ENCODE results near the gene SCAPER. TPM values are rescaled to one million over a fixed set of nuclear protein-coding genes. Genes with fewer than 3 reads are reported as not detected.
A peak's percentile ranks its signal among the peaks of the same experiment; 100 is the strongest.

The SCAPER gene
- total RNA-seq, 1 experiment from 2014 or later: 21.5 TPM

GRCh38 chr15:76844096-76844495 lies 61.0 kb downstream of the SCAPER start:
- H3K4me3 ChIP-seq (ENCODE audit: low read depth, low read length, poor library complexity, severe bottlenecking): no peak overlapping the region
- no peaks in the 10 kb centered on the region for H3K9me3 ChIP-seq (ENCODE audit: low read depth, low read length, poor library complexity, severe bottlenecking)
- BruUV-seq (replicated peaks): no TSS peak
- intact Hi-C loops (cut with micrococcal nuclease; ENCODE audit: unreplicated experiment): loop anchor here (10.0 kb wide), 1 partner anchor 509 kb away; the partner anchor contains the start of gene ISL2
- POLR2A ChIA-PET (ENCODE audit: low non-redundant PET): no interaction called here
- H3K36me3 ChIP-seq (ENCODE audit: insufficient read depth, low read length, poor library complexity, severe bottlenecking): no peaks in the 10 kb centered on the region
- CTCF ChIA-PET: no interaction called here
- H3K27me3 ChIP-seq (replicated peaks; ENCODE audit: insufficient read depth, low read depth, low read length, poor library complexity): no peaks in the 10 kb centered on the region
- no peak overlapping the region for H3K27ac ChIP-seq (ENCODE audit: low read depth, low read length, poor library complexity, severe bottlenecking)
- TF ChIP-seq CTCF (conservative IDR thresholded peaks at IDR 0.05; ENCODE audit: low read depth, low read length) (no peak), EZH2 (IDR thresholded peaks at IDR 0.05; ENCODE audit: borderline replicate concordance, low read depth, low read length, poor library complexity, severe bottlenecking) (no peak)
- peak; percentile 49 for DNase-seq (ENCODE audit: low spot score)
- peaks cover 10% of the 10 kb centered on the region for H3K4me1 ChIP-seq (ENCODE audit: insufficient read depth, low read length, poor library complexity, severe bottlenecking)

GRCh38 chr15:76843269-76843668 lies 61.9 kb downstream of the SCAPER start:
- BruUV-seq (replicated peaks): no TSS peak
- Histone ChIP-seq H3K9me3 (ENCODE audit: low read depth, low read length, poor library complexity, severe bottlenecking) (no peaks in the 10 kb centered on the region), H3K36me3 (ENCODE audit: insufficient read depth, low read length, poor library complexity, severe bottlenecking) (no peaks in the 10 kb centered on the region), H3K4me3 (ENCODE audit: low read depth, low read length, poor library complexity, severe bottlenecking) (no peak overlapping the region), H3K27ac (ENCODE audit: low read depth, low read length, poor library complexity, severe bottlenecking) (no peak overlapping the region), H3K27me3 (replicated peaks; ENCODE audit: insufficient read depth, low read depth, low read length, poor library complexity) (no peaks in the 10 kb centered on the region), H3K4me1 (ENCODE audit: insufficient read depth, low read length, poor library complexity, severe bottlenecking) (peaks cover 10% of the 10 kb centered on the region)
- CTCF ChIA-PET: no interaction called here
- POLR2A ChIA-PET (ENCODE audit: low non-redundant PET): no interaction called here
- intact Hi-C loops (cut with micrococcal nuclease; ENCODE audit: unreplicated experiment): loop anchor here (10.0 kb wide), 1 partner anchor 508 kb away; the partner anchor contains the start of gene ISL2
- TF ChIP-seq CTCF (conservative IDR thresholded peaks at IDR 0.05; ENCODE audit: low read depth, low read length) (no peak), EZH2 (IDR thresholded peaks at IDR 0.05; ENCODE audit: borderline replicate concordance, low read depth, low read length, poor library complexity, severe bottlenecking) (no peak)
- DNase-seq (ENCODE audit: low spot score): no peak

GRCh38 chr15:76840830-76841460 lies 64.2 kb downstream of the SCAPER start:
- CTCF ChIA-PET: no interaction called here
- DNase-seq (ENCODE audit: low spot score): peak; percentile 57
- TF ChIP-seq EZH2 (IDR thresholded peaks at IDR 0.05; ENCODE audit: borderline replicate concordance, low read depth, low read length, poor library complexity, severe bottlenecking) (no peak), CTCF (conservative IDR thresholded peaks at IDR 0.05; ENCODE audit: low read depth, low read length) (peak; percentile 71)
- Histone ChIP-seq H3K9me3 (ENCODE audit: low read depth, low read length, poor library complexity, severe bottlenecking) (no peaks in the 10 kb centered on the region), H3K27ac (ENCODE audit: low read depth, low read length, poor library complexity, severe bottlenecking) (no peak overlapping the region), H3K4me1 (ENCODE audit: insufficient read depth, low read length, poor library complexity, severe bottlenecking) (peaks cover 10% of the 10 kb centered on the region), H3K27me3 (replicated peaks; ENCODE audit: insufficient read depth, low read depth, low read length, poor library complexity) (no peaks in the 10 kb centered on the region), H3K36me3 (ENCODE audit: insufficient read depth, low read length, poor library complexity, severe bottlenecking) (no peaks in the 10 kb centered on the region), H3K4me3 (ENCODE audit: low read depth, low read length, poor library complexity, severe bottlenecking) (no peak overlapping the region)
- BruUV-seq (replicated peaks): no TSS peak
- POLR2A ChIA-PET (ENCODE audit: low non-redundant PET): no interaction called here
- intact Hi-C loops (cut with micrococcal nuclease; ENCODE audit: unreplicated experiment): loop anchor here (10.0 kb wide), 1 partner anchor 506 kb away; the partner anchor contains the start of gene ISL2
